ENCODE results near the gene SPDEF.

SPDEF gene

DNA sequence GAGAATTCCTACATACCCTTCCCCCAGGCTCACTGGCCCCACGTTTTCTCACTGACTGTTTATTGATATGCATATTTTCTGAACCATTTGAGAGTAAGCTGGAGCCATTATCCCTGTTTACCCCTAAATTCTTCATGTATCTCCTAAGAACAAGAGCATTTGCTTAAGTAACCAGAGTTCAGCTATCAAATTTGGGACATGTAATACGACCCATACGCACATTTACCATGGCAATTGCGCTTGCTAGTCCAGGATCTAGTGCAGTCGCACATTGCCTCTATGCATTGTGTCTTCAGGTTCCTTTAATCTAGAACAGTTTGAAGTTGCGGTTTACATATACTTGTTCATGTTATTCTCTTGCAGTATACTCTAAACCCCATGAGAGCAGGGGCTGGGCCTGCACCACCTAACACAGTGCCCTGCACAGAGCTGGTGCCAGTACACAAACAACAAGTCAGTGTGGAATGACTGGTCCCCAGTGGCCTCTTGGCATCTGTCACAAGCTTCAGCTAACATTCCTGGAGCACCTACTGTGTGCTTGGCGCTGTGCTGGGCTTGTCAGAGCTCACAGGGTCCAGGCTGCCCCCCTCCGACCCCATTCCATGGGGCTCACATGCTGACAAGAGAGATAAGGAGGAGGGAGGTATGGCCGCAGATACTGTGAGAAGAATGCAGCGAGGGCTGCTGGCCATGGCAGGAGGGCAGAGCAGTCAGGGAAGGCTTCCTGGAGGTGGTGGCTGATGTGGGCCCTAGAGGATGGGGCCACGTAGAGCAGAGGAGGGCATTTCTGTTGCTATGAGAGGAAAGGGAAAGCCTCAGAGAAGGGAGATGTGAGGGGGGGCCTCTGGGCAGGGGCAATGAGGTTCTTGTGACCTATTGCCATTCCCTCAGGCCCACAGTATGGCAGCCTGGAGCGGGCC, 28.1 kb downstream of the SPDEF start:
- no peak for DNase-seq
- H3K27me3 ChIP-seq (replicated peaks in 2 of 5; ENCODE audit: control insufficient read depth in 4 of 5, insufficient read depth in 5 of 5, low read length in 4 of 5), result no peaks in the 10 kb centered on the region
- H3K36me3 ChIP-seq (ENCODE audit: control insufficient read depth in 4 of 4, insufficient read depth in 4 of 4, low read length in 3 of 4), result no peaks in the 10 kb centered on the region
- no peak overlapping the region for H3K27ac ChIP-seq (ENCODE audit: insufficient read depth in 1 of 2, low read depth in 1 of 2, low read length in 2 of 2, poor library complexity in 1 of 2, severe bottlenecking in 2 of 2)
- peaks cover 0 to 11% (median 6%) of the 10 kb centered on the region in 4 experiments for H3K4me1 ChIP-seq (ENCODE audit: control extremely low read depth in 1 of 4, control insufficient read depth in 4 of 4, insufficient read depth in 4 of 4, low read length in 3 of 4)
- 95% methylated on average over 11 of the region's 12 CpGs for WGBS (ENCODE audit: insufficient coverage)
- no peak overlapping the region for H3K4me3 ChIP-seq (ENCODE audit: control insufficient read depth in 1 of 7, extremely low read depth in 1 of 7, insufficient read depth in 4 of 7, low read depth in 2 of 7, low read length in 6 of 7)
- CTCF ChIA-PET, result interaction anchor here (0.5 to 4.3 kb wide), 8 partner anchors 8 to 258 kb away, joined by 3 to 20 read pairs (median 3); no protein-coding TSS in a partner anchor
- POLR2A ChIA-PET, result no interaction called here
- no peaks in the 10 kb centered on the region for H3K9me3 ChIP-seq (ENCODE audit: control extremely low read depth in 1 of 5, control insufficient read depth in 4 of 5, insufficient read depth in 2 of 5, low read depth in 1 of 5, low read length in 4 of 5)

DNA sequence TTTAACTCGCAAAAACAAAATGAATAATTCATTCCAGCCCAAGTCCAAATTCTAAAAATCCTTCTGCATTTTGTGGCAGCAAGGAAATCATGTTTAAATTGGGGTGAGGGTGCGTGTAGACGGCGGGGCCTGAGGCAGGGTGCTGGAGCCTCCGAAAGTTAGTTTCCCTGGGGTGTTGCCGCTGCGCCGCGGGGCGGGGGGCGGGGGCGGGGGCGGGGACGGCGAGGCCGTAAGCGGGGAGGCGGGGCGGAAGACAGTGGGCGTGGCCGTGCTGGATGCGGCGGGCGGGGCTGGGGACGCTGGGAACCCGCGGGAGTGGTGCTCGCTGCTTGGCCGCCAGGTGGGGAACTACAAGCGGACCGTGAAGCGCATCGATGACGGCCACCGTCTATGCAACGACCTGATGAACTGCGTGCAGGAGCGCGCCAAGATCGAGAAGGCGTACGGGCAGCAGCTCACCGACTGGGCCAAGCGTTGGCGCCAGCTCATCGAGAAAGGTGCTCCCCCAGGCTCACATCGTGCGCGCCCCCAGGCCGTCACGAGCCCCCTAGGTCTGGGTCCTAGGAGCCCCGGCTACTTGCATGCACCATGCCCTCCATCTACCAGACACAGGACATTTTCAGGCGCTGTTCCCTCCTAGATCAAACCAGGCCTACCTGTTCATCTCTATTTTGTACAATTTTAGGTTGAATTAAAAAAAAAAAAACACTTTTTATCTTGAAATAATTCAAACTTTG, 29.0 kb downstream of the SPDEF start:
- DNase-seq, result peak; percentile 92 to 95 (median 95)
- Histone ChIP-seq H3K4me3 (ENCODE audit: control insufficient read depth in 1 of 7, extremely low read depth in 1 of 7, insufficient read depth in 4 of 7, low read depth in 2 of 7, low read length in 6 of 7) (peak overlapping the region in 3 of 7 experiments; percentile 40 to 67 (median 52)), H3K9me3 (ENCODE audit: control extremely low read depth in 1 of 5, control insufficient read depth in 4 of 5, insufficient read depth in 2 of 5, low read depth in 1 of 5, low read length in 4 of 5) (no peaks in the 10 kb centered on the region), H3K4me1 (ENCODE audit: control extremely low read depth in 1 of 4, control insufficient read depth in 4 of 4, insufficient read depth in 4 of 4, low read length in 3 of 4) (peaks cover 0 to 15% (median 8%) of the 10 kb centered on the region in 4 experiments), H3K36me3 (ENCODE audit: control insufficient read depth in 4 of 4, insufficient read depth in 4 of 4, low read length in 3 of 4) (no peaks in the 10 kb centered on the region), H3K27me3 (replicated peaks in 2 of 5; ENCODE audit: control insufficient read depth in 4 of 5, insufficient read depth in 5 of 5, low read length in 4 of 5) (no peaks in the 10 kb centered on the region), H3K27ac (ENCODE audit: insufficient read depth in 1 of 2, low read depth in 1 of 2, low read length in 2 of 2, poor library complexity in 1 of 2, severe bottlenecking in 2 of 2) (peak overlapping the region in 1 of 2 experiments; percentile 51)
- under 1% methylated on average over 25 of the region's 53 CpGs for WGBS (ENCODE audit: insufficient coverage)
- ChIA-PET CTCF (interaction anchor here (0.6 to 4.3 kb wide), 9 partner anchors 9 to 317 kb away, joined by 3 to 20 read pairs (median 3); partner anchors contain the start of gene SPDEF), POLR2A (no interaction called here)

DNA sequence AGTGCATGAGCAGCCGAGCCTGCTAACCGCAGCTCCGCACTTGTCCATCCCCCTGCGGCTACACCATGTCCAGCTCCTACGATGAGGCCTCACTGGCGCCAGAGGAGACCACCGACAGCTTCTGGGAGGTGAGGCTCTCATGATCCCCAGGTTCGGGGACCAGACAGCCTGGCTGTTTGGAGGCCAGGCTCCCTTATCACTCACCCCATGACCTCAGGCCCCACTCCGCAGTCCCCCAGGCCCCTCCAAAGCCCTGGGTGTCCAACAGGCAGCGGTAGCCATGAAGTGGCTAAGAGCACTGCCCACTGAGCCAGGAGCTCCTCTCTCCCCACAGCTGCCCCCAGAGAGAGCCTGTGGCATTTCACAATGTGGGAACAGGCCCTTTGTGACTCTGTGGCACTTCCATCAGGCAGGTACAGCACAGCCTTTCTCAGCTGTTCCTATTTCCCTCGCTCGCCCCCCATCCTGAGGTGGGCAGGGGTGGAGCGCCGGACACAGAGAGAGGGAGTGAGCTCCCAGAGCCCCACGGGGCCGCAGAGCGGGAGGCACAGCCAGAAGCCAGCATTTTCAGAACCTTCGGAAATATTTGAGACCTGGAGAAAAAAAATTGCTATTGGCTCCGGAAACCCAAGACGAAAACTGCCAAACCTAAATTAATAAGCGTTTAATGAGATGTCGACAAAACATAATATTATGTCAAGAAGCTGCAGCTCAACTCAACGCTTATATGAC, 29.7 kb downstream of the SPDEF start:
- peak overlapping the region in 3 of 7 experiments; percentile 40 to 61 (median 52) for H3K4me3 ChIP-seq (ENCODE audit: control insufficient read depth in 1 of 7, extremely low read depth in 1 of 7, insufficient read depth in 4 of 7, low read depth in 2 of 7, low read length in 6 of 7)
- H3K27ac ChIP-seq (ENCODE audit: insufficient read depth in 1 of 2, low read depth in 1 of 2, low read length in 2 of 2, poor library complexity in 1 of 2, severe bottlenecking in 2 of 2), result peak overlapping the region in 1 of 2 experiments; percentile 51
- peaks cover 0 to 20% (median 12%) of the 10 kb centered on the region in 4 experiments for H3K4me1 ChIP-seq (ENCODE audit: control extremely low read depth in 1 of 4, control insufficient read depth in 4 of 4, insufficient read depth in 4 of 4, low read length in 3 of 4)
- DNase-seq, result no peak
- no peaks in the 10 kb centered on the region for H3K27me3 ChIP-seq (replicated peaks in 2 of 5; ENCODE audit: control insufficient read depth in 4 of 5, insufficient read depth in 5 of 5, low read length in 4 of 5)
- WGBS (ENCODE audit: insufficient coverage), result 92% methylated on average over 17 of the region's 23 CpGs
- POLR2A ChIA-PET, result interaction anchor here (0.6 kb wide), 1 partner anchor 57 kb away, joined by 3 read pairs; no protein-coding TSS in a partner anchor
- no peaks in the 10 kb centered on the region for H3K9me3 ChIP-seq (ENCODE audit: control extremely low read depth in 1 of 5, control insufficient read depth in 4 of 5, insufficient read depth in 2 of 5, low read depth in 1 of 5, low read length in 4 of 5)
- H3K36me3 ChIP-seq (ENCODE audit: control insufficient read depth in 4 of 4, insufficient read depth in 4 of 4, low read length in 3 of 4), result no peaks in the 10 kb centered on the region
- CTCF ChIA-PET, result interaction anchor here (0.7 to 4.3 kb wide), 6 partner anchors 10 to 316 kb away, joined by 3 to 20 read pairs (median 3); partner anchors contain the start of gene SPDEF

DNA sequence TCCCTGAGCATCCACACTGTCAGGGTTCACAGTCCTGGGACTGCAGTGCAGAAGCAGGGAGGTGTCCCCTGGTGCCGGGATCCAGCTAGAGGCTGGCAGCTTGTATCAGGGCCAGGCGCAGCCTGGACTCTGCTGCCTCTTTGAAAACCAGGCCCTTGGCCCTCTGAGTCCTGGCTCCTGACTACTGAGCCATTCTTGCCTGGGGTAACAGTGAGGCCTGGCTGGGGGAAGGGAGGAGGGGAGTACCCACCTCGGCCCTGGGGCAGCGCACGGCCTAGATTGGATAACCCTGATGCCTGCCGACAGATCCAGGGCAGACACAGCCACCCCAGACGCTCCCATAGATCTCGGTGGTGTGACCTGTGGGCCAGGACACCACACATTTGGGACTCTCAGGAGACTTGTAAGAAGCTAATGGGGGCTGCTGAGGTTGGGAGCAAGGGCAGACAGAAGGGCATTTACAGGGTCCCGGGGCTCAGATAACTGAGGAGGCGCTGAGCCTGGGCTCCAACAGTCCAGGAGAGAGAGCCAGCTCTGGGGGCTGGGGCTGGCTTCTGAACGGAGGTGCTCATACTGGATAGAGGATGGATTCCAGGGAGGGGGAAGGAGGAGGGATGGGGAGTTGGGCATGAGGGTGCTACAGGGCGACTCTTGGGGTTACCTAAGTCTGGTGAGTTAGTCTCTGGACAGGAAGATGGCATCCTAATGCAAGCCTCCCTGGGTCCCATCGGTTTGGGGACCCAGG, 30.5 kb downstream of the SPDEF start:
- DNase-seq, result no peak
- Histone ChIP-seq H3K4me3 (ENCODE audit: control insufficient read depth in 1 of 7, extremely low read depth in 1 of 7, insufficient read depth in 4 of 7, low read depth in 2 of 7, low read length in 6 of 7) (no peak overlapping the region), H3K27ac (ENCODE audit: insufficient read depth in 1 of 2, low read depth in 1 of 2, low read length in 2 of 2, poor library complexity in 1 of 2, severe bottlenecking in 2 of 2) (no peak overlapping the region), H3K27me3 (replicated peaks in 2 of 5; ENCODE audit: control insufficient read depth in 4 of 5, insufficient read depth in 5 of 5, low read length in 4 of 5) (no peaks in the 10 kb centered on the region), H3K9me3 (ENCODE audit: control extremely low read depth in 1 of 5, control insufficient read depth in 4 of 5, insufficient read depth in 2 of 5, low read depth in 1 of 5, low read length in 4 of 5) (no peaks in the 10 kb centered on the region), H3K4me1 (ENCODE audit: control extremely low read depth in 1 of 4, control insufficient read depth in 4 of 4, insufficient read depth in 4 of 4, low read length in 3 of 4) (peaks cover 0 to 20% (median 12%) of the 10 kb centered on the region in 4 experiments), H3K36me3 (ENCODE audit: control insufficient read depth in 4 of 4, insufficient read depth in 4 of 4, low read length in 3 of 4) (no peaks in the 10 kb centered on the region)
- POLR2A ChIA-PET, result interaction anchor here (0.6 kb wide), 1 partner anchor 56 kb away, joined by 3 read pairs; no protein-coding TSS in a partner anchor
- 98% methylated on average over 13 of the region's 13 CpGs for WGBS (ENCODE audit: insufficient coverage)
- CTCF ChIA-PET, result interaction anchor here (4.3 kb wide), 1 partner anchor 84 kb away, joined by 20 read pairs; no protein-coding TSS in a partner anchor

DNA sequence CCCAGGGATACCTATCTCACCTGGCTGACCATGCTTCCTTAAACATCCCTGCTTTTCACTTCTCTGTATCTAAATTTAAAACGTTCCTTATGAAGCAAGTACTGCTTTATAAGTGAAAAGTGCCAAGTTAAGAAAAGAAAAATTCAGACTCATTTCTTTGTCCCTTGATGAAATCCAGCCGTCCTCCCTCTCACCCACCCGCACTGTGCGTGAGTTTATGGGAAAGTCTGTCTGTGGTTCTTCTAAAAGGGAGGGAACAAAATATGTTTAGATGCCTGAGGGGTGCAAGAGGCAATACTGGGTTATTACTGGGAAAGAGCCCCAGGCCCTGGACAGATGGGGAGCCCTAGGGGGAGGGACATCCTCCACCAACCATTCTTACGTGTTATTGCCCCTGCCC, 31.2 kb downstream of the SPDEF start:
- H3K27ac ChIP-seq (ENCODE audit: insufficient read depth in 1 of 2, low read depth in 1 of 2, low read length in 2 of 2, poor library complexity in 1 of 2, severe bottlenecking in 2 of 2), result no peak overlapping the region
- ChIA-PET POLR2A (no interaction called here), CTCF (interaction anchor here (4.3 kb wide), 1 partner anchor 84 kb away, joined by 20 read pairs; no protein-coding TSS in a partner anchor)
- DNase-seq, result no peak
- peaks cover 0 to 20% (median 12%) of the 10 kb centered on the region in 4 experiments for H3K4me1 ChIP-seq (ENCODE audit: control extremely low read depth in 1 of 4, control insufficient read depth in 4 of 4, insufficient read depth in 4 of 4, low read length in 3 of 4)
- no peaks in the 10 kb centered on the region for H3K36me3 ChIP-seq (ENCODE audit: control insufficient read depth in 4 of 4, insufficient read depth in 4 of 4, low read length in 3 of 4)
- no peaks in the 10 kb centered on the region for H3K27me3 ChIP-seq (replicated peaks in 2 of 5; ENCODE audit: control insufficient read depth in 4 of 5, insufficient read depth in 5 of 5, low read length in 4 of 5)
- no peaks in the 10 kb centered on the region for H3K9me3 ChIP-seq (ENCODE audit: control extremely low read depth in 1 of 5, control insufficient read depth in 4 of 5, insufficient read depth in 2 of 5, low read depth in 1 of 5, low read length in 4 of 5)
- H3K4me3 ChIP-seq (ENCODE audit: control insufficient read depth in 1 of 7, extremely low read depth in 1 of 7, insufficient read depth in 4 of 7, low read depth in 2 of 7, low read length in 6 of 7), result no peak overlapping the region
- 93% methylated on average over 5 of the region's 5 CpGs for WGBS (ENCODE audit: insufficient coverage)

DNA sequence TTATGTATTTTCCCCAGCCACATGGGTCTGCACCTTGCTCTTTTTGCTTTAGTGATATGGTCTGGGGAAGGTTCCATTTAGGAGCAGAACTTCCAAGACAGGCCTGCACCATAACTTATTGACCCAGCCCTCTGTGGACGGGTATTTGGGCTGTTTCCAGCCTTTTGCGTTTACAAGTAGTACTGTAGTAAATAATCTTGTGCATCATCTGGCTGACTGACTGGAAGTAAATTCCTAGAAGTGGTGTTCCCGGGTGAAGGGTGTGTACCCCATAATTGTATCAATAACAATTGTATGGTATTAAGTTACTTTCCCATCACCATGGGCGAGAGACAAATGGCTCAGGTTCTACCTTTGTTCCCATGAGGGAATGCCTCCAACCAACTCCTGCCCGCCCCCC, 31.6 kb downstream of the SPDEF start:
- Histone ChIP-seq H3K4me1 (ENCODE audit: control extremely low read depth in 1 of 4, control insufficient read depth in 4 of 4, insufficient read depth in 4 of 4, low read length in 3 of 4) (peaks cover 0 to 20% (median 12%) of the 10 kb centered on the region in 4 experiments), H3K36me3 (ENCODE audit: control insufficient read depth in 4 of 4, insufficient read depth in 4 of 4, low read length in 3 of 4) (no peaks in the 10 kb centered on the region), H3K27ac (ENCODE audit: insufficient read depth in 1 of 2, low read depth in 1 of 2, low read length in 2 of 2, poor library complexity in 1 of 2, severe bottlenecking in 2 of 2) (no peak overlapping the region), H3K4me3 (ENCODE audit: control insufficient read depth in 1 of 7, extremely low read depth in 1 of 7, insufficient read depth in 4 of 7, low read depth in 2 of 7, low read length in 6 of 7) (no peak overlapping the region), H3K9me3 (ENCODE audit: control extremely low read depth in 1 of 5, control insufficient read depth in 4 of 5, insufficient read depth in 2 of 5, low read depth in 1 of 5, low read length in 4 of 5) (no peaks in the 10 kb centered on the region), H3K27me3 (replicated peaks in 2 of 5; ENCODE audit: control insufficient read depth in 4 of 5, insufficient read depth in 5 of 5, low read length in 4 of 5) (no peaks in the 10 kb centered on the region)
- WGBS (ENCODE audit: insufficient coverage), result 100% methylated on average over 1 of the region's 5 CpGs
- DNase-seq, result no peak
- ChIA-PET CTCF (no interaction called here), POLR2A (no interaction called here)

Measured in common myeloid progenitor, CD34-positive (primary cell).